DMS 273 (cell line): Measurements from ENCODE around the gene SEC22B.
"Not testable (repeated sequence)": the region's sequence is repeated elsewhere in the genome, so short reads cannot be mapped to it uniquely, and the experiment has no call there.

ENCODE experiments used
- DNase-seq: peaks from one replicate; lab custom pipeline; 2025; ENCODE audit not compliant: unreplicated experiment; lab: John Stamatoyannopoulos, UW

Gene SEC22B

DNA sequence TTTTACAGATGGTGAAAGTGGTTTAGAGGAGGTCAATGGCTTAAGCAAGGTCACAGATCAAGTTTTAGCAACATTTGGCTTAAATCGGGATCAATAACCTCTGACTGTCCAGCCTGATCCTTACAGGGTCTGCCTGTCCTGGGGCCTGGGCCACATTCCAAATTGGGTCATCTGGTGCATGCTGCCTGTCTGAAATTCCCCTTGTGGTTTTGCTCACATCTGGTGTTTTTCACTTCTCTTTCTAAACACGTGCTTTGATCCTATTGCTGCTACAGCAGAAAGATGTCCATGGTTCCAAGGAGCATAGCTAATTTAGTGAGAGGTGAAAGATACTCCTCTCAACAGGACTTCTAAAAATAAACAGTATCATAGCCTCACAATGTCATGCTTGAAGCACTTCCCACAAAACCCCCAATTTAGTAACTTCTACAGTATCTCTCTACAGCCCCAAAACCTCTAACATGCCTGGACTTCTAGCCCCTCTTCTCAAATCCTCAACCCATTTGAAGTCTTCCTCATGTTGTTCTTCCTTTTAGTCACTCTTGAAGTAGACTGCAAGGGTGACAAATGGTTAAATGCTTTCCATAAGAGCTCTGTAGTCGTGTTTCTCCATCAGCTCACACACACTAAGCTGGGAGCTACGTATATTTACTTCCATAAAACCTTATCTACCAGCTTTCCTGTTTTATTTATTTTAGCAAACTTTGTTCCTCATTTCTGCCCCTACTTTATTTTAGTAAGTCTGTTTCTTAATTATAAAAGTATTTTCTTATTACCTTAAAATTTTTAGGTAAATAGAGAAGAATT is 58.7 kb downstream of the SEC22B start:
- peak; percentile 38 for DNase-seq

DNA sequence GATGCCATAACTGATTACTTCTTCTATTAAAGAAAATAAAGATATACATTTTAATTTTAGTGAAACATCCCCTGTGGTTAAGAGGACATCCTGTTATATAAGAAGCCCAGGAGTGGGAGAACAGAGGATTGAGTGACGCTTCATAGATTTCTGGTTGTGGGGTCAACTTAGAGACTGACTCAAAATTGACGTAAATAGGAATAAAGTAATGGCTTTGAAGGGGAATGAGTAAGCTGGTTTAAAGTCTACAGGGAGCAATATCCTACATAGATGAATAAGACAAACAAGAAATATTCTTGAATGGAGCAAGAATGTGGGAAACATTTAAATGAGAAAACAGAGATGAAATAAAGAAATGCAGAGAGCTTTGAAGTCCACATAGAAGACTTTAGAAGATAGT is 60.2 kb downstream of the SEC22B start:
- not testable (repeated sequence) for DNase-seq

DNA sequence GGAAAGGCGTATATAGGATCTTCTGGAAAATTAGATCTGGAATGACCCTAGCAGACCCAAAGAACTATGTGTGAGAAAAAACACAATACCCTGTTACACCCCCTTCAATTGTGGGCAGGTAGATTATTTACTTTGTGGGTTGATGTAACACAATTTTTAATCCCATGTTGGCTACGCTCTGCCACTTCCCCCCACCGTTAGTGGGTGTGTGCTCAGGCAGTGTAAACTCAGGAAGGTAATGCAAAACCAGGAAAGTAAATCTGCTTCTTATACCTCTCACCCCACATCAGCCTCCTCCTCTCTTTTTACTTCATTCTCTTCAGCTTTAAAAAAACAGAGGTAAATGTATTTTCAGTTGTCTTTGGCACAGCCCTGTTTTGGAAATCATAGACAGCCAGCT is 63.2 kb downstream of the SEC22B start:
- not testable (repeated sequence) for DNase-seq

DNA sequence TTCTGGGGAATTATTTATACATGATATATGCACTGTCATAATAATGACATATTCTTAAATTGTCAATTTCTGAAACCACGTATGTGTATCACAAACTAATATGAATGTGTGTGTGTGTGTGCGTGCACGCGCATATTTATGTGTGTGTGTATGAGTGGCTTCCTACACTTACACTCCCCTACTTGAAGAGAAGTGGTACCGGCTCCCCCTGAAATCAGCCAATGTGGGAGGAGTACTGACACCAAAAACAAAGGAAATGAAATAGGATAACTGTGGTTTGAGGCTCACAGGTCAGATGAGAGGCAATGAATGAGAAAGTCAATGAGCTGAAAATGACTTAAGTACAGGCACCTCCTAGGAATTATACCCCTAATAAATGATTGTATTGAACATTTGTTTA is 64.1 kb downstream of the SEC22B start:
- DNase-seq = not testable (repeated sequence)

DNA sequence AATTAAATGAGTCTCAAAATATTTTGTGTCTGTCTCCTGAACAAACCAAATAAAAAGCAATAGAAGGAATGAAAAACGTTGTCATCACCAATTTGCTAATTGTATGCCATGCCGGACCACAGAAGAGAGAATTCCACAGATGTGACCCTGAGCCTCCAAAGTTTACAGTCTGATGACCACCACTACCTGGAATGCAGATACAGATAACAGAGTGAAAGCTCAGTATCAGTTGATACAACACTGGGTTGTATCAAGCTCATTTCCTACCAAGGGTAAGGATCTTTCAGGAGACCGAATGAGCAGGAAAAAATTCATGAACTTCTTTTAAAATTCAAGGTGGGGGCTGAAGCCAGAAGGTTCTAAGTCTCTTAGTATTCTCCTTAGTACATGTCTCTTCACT is 64.5 kb downstream of the SEC22B start:
- DNase-seq = not testable (repeated sequence)

DNA sequence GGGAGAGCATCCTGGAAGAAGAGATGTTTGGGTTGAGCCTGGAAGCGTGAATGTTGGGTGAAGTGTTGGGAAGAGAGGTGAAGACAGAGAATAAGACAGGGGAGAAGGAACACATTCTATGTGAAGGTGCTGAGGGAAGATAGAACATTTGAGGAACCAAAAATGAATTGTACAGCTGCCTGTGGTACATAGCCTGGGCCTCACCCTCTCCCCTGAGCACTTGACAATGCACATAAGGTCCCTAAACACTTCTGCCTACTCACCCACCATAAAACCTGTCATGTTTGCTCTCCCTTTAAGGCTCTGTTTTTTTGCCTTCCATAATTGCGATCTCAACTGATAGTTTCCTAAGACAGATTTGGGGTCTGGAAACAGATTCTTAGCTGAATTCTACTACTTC is 65.3 kb downstream of the SEC22B start:
- DNase-seq = not testable (repeated sequence)

DNA sequence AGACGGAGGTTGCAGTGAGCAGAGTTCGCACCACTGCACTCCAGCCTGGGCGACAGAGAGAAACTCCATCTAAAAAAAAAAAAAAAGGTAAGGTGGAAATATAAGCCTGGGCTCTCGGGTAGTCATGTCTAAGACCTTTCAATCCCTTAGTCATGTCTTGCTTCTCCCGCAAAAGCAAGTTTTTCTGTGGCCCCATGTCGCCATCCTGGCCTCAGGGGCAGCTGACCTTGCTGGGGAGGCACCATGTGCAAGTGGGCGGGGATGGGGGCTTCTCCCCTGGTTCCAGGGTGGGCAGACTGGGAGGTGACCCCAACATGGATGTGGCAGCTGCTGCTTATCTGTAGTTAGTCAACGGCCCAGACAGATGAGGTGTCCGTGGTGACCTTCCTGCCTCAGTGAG is 66.7 kb downstream of the SEC22B start:
- not testable (repeated sequence) for DNase-seq

DNA sequence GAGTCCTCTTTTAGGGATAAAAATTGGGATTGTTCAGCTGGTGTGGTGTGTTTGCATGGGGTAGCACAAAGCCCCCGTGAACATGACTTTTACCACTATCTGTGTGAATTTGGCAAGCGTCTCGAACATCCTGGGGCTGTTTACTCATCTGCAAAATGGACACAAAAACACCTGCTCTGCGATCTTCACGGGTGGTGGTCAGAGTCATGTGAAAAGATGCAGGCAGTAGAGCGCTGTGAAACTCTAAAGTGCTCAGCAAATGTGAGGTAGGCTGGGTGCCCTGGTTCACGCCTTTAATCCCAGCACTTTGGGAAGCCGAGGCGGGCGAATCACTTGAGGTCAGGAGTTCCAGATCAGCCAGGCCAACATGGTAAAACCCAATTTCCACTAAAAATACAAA is 67.1 kb downstream of the SEC22B start:
- not testable (repeated sequence) for DNase-seq

DNA sequence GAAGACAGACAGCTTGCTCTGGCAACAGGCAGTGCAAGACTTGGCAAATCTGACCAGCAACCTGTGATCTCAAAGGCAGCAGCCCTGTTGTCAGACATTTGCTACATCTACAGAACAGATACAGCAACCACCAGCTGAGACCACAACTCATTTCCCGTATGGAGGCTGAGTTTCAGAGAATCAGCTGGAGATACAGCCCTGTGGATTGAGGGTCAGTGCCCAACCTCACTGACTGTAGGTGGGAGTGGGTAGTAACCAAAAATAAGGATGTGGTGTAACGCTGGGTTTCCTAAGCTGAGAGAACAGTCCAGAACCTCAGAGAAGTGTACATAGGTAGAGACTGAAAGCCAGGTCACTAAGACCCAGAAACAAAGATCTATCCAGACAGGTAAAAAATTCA is 71.0 kb downstream of the SEC22B start:
- DNase-seq = not testable (repeated sequence)

DNA sequence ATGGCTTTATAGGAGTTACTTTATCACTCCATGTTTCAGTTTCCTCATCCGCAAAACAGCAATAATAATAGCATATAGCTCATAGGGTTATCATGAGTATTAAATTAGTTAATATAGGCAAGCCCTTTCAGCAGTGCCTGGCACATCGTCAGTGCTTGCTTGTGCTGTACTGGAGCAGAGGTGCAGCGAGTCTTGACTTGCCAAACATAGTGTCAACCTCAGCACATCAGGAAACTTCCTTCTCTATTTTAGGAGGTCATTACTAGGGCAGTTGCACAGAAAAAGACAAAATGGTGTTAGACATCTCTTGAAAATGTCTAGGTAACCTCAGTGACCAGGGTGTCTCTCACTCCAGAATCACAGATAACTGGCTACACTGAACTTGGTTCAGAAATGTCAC is 72.6 kb downstream of the SEC22B start:
- DNase-seq = not testable (repeated sequence)

DNA sequence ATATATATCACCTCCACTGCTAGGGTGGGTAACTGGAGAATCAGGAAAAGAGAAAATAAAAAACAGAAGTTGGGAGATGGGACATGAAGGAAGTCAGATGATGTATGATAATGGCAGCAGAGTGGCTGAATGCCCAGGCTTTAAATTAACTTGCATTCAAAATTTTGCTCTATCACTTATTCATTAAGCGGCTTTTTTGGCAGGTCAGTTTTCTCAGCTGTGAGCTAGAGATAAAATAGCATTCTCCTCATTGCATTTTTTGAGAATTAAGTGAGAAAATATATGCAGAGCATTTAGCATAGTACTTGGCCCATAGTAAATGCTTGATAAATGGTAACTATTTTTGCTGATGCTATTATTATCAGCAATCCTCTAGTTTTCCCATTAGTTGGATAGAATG is 74.7 kb downstream of the SEC22B start:
- DNase-seq = not testable (repeated sequence)
